ENCODE measurements around the gene NFIA.

Gene NFIA

DNA sequence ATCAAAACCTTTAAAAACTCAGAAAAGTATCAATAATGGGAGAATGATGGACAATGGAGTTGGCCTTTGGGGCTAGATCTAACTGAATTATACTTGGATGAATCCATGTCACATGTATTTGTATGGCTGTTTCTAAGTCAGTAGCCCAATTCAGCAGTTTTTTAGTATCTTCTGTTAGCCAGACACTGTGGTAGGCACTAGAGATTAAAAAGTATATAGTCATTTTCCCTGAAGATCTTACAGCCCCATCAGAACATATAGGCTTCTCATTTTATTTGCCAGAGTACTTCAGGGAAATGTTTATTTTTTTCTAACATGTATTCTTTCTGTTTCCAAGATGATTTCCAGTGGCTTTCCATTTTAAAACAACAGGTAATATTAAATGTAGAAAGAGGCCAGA, 273.7 kb downstream of the NFIA start:
- TF ChIP-seq, protein P1, sequence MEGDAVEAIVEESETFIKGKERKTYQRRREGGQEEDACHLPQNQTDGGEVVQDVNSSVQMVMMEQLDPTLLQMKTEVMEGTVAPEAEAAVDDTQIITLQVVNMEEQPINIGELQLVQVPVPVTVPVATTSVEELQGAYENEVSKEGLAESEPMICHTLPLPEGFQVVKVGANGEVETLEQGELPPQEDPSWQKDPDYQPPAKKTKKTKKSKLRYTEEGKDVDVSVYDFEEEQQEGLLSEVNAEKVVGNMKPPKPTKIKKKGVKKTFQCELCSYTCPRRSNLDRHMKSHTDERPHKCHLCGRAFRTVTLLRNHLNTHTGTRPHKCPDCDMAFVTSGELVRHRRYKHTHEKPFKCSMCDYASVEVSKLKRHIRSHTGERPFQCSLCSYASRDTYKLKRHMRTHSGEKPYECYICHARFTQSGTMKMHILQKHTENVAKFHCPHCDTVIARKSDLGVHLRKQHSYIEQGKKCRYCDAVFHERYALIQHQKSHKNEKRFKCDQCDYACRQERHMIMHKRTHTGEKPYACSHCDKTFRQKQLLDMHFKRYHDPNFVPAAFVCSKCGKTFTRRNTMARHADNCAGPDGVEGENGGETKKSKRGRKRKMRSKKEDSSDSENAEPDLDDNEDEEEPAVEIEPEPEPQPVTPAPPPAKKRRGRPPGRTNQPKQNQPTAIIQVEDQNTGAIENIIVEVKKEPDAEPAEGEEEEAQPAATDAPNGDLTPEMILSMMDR (IDR thresholded peaks at IDR 0.05; ENCODE audit: low read depth, low read length, missing control alignments) = no peak
- H3K4me3 ChIP-seq (replicated peaks; ENCODE audit: low read depth, low read length) = no peak overlapping the region
- DNase-seq (ENCODE audit: extremely low read depth, low read depth) = no peak

- no peak for DNase-seq (ENCODE audit: extremely low read depth, low read depth)
- TF ChIP-seq, protein P1 (IDR thresholded peaks at IDR 0.05; ENCODE audit: low read depth, low read length, missing control alignments) = no peak
- no peak overlapping the region for H3K4me3 ChIP-seq (replicated peaks; ENCODE audit: low read depth, low read length)
Measured at GRCh38 chr1:61356995-61357394, 274.6 kb downstream of the NFIA start.

- DNase-seq (ENCODE audit: extremely low read depth, low read depth) = no peak
- TF ChIP-seq, protein P1 (IDR thresholded peaks at IDR 0.05; ENCODE audit: low read depth, low read length, missing control alignments) = no peak
- no peak overlapping the region for H3K4me3 ChIP-seq (replicated peaks; ENCODE audit: low read depth, low read length)
Measured at GRCh38 chr1:61357539-61357938, 275.2 kb downstream of the NFIA start.

DNA sequence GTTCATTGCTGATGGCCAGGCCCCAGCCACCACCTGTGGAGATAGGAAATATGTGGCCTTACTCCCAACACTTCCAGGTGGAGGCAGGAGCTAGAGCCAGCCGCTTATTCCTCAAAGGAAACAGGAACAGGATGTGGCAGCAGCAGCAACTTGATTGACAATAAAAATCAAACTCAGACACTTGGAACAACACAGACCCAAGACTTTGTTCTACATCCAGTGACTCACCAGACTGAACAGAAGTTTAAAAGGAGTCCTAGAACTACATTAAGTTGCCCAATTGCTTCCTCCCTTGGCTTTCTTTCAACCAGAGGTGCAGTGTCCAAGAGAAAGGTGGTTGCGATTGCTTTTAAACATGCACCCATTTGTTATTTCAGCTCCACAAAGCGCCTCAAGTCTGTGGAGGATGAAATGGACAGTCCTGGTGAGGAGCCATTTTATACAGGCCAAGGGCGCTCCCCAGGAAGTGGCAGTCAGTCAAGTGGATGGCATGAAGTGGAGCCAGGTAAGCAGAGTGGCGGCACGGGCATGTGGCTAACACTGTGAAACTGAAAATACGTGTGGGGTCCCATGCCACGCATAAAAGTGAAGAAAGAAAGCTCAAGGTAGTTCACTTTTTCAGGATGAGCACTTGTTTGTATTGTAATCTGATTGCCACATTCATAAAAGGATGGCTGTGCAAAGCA, 276.6 kb downstream of the NFIA start:
- DNase-seq (ENCODE audit: extremely low read depth, low read depth) = no peak
- TF ChIP-seq, protein P1 (IDR thresholded peaks at IDR 0.05; ENCODE audit: low read depth, low read length, missing control alignments) = no peak
- no peak overlapping the region for H3K4me3 ChIP-seq (replicated peaks; ENCODE audit: low read depth, low read length)

DNA sequence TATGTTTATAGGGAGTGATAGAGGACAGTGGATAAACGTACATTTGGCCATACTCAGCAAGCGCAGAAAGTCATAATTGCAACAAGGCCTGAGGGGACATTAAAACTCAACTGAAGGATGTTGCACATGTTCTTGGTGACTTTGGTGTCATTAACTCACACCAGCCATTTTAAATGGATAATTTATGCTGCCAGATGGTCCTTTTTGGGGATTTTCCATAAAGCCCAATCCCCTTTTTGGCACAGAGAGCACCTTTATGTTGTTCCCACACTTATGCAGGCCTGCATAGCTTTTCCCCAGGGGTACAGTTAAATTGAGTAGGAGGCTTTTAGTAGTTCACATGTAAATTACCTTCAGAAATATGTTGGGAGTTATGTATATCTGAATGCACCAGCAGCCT, 279.6 kb downstream of the NFIA start:
- TF ChIP-seq, protein P1 (IDR thresholded peaks at IDR 0.05; ENCODE audit: low read depth, low read length, missing control alignments) = no peak
- no peak overlapping the region for H3K4me3 ChIP-seq (replicated peaks; ENCODE audit: low read depth, low read length)
- no peak for DNase-seq (ENCODE audit: extremely low read depth, low read depth)

- H3K4me3 ChIP-seq (replicated peaks; ENCODE audit: low read depth, low read length) = no peak overlapping the region
- TF ChIP-seq, protein P1 (IDR thresholded peaks at IDR 0.05; ENCODE audit: low read depth, low read length, missing control alignments) = no peak
Measured at GRCh38 chr1:61362351-61362750, 280.0 kb downstream of the NFIA start.

DNA sequence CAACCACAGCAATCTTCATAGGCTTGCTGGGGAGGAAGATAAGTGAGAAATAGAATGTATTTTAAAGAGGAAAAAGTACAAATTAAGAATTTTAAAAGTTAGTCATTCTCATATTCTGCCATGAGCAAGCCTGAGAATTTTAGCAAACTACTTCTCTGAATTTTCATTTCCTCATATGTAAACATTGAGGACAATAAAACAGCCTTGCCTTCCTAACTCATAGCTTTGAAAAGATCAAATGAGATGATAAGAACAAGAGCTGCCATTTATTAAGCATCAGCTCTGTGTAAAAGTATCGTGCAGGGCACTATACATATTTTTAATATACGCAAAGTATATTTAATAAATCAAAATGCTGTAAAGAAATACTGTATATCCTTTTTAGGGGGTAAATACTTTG, 286.0 kb downstream of the NFIA start:
- TF ChIP-seq, protein P1 (IDR thresholded peaks at IDR 0.05; ENCODE audit: low read depth, low read length, missing control alignments) = no peak
- no peak for DNase-seq (ENCODE audit: extremely low read depth, low read depth)

More at GRCh38 chr1:61362351-61362750, 280.0 kb downstream of the NFIA start:
- DNase-seq (ENCODE audit: extremely low read depth, low read depth) = no peak

More for the DNA sequence above, 286.0 kb downstream of the NFIA start:
- H3K4me3 ChIP-seq (replicated peaks; ENCODE audit: low read depth, low read length) = no peak overlapping the region
